ENCODE measurements around the gene CPPED1. TPM values are rescaled to one million over a fixed set of nuclear protein-coding genes. Genes with fewer than 3 reads are reported as not detected.

The CPPED1 gene
- total RNA-seq, 1 experiment from 2014 or later = 11.5 TPM

- no peak for DNase-seq (ENCODE audit: low read depth, low spot score)
- in situ Hi-C loops (cut with HindIII; ENCODE audit: low pct_unique_long_range_greater_than_20kb, low sequenced_read_pairs) = no loop called here
Measured at GRCh38 chr16:12679660-12680272, 123.9 kb downstream of the CPPED1 start.

- in situ Hi-C loops (cut with HindIII; ENCODE audit: low pct_unique_long_range_greater_than_20kb, low sequenced_read_pairs) = no loop called here
- no peak for DNase-seq (ENCODE audit: low read depth, low spot score)
Measured at GRCh38 chr16:12678983-12679382, 124.7 kb downstream of the CPPED1 start.

- in situ Hi-C loops (cut with HindIII; ENCODE audit: low pct_unique_long_range_greater_than_20kb, low sequenced_read_pairs) = no loop called here
- no peak for DNase-seq (ENCODE audit: low read depth, low spot score)
Measured at GRCh38 chr16:12677502-12677901, 126.2 kb downstream of the CPPED1 start.

- no peak for DNase-seq (ENCODE audit: low read depth, low spot score)
- in situ Hi-C loops (cut with HindIII; ENCODE audit: low pct_unique_long_range_greater_than_20kb, low sequenced_read_pairs) = no loop called here
Measured at GRCh38 chr16:12675852-12676251, 127.8 kb downstream of the CPPED1 start.

GRCh38 chr16:12675046-12675445, 128.6 kb downstream of the CPPED1 start:
- in situ Hi-C loops (cut with HindIII; ENCODE audit: low pct_unique_long_range_greater_than_20kb, low sequenced_read_pairs) = no loop called here
- DNase-seq (ENCODE audit: low read depth, low spot score) = no peak

GRCh38 chr16:12674524-12674923, 129.2 kb downstream of the CPPED1 start:
- in situ Hi-C loops (cut with HindIII; ENCODE audit: low pct_unique_long_range_greater_than_20kb, low sequenced_read_pairs) = no loop called here

GRCh38 chr16:12674071-12674470, 129.6 kb downstream of the CPPED1 start:
- no peak for DNase-seq (ENCODE audit: low read depth, low spot score)

More at GRCh38 chr16:12674524-12674923, 129.2 kb downstream of the CPPED1 start:
- DNase-seq (ENCODE audit: low read depth, low spot score) = no peak

GRCh38 chr16:12673466-12673865, 130.2 kb downstream of the CPPED1 start:
- in situ Hi-C loops (cut with HindIII; ENCODE audit: low pct_unique_long_range_greater_than_20kb, low sequenced_read_pairs) = no loop called here
- DNase-seq (ENCODE audit: low read depth, low spot score) = no peak

More at GRCh38 chr16:12674071-12674470, 129.6 kb downstream of the CPPED1 start:
- in situ Hi-C loops (cut with HindIII; ENCODE audit: low pct_unique_long_range_greater_than_20kb, low sequenced_read_pairs) = no loop called here

GRCh38 chr16:12672986-12673385, 130.7 kb downstream of the CPPED1 start:
- in situ Hi-C loops (cut with HindIII; ENCODE audit: low pct_unique_long_range_greater_than_20kb, low sequenced_read_pairs) = no loop called here
- no peak for DNase-seq (ENCODE audit: low read depth, low spot score)

- in situ Hi-C loops (cut with HindIII; ENCODE audit: low pct_unique_long_range_greater_than_20kb, low sequenced_read_pairs) = no loop called here
- DNase-seq (ENCODE audit: low read depth, low spot score) = no peak
Measured at GRCh38 chr16:12669908-12670307, 133.8 kb downstream of the CPPED1 start.

- no peak for DNase-seq (ENCODE audit: low read depth, low spot score)
- in situ Hi-C loops (cut with HindIII; ENCODE audit: low pct_unique_long_range_greater_than_20kb, low sequenced_read_pairs) = no loop called here
Measured at GRCh38 chr16:12667909-12668308, 135.8 kb downstream of the CPPED1 start.

GRCh38 chr16:12664164-12664733, 139.4 kb downstream of the CPPED1 start:
- no peak for DNase-seq (ENCODE audit: low read depth, low spot score)
- in situ Hi-C loops (cut with HindIII; ENCODE audit: low pct_unique_long_range_greater_than_20kb, low sequenced_read_pairs) = no loop called here

- in situ Hi-C loops (cut with HindIII; ENCODE audit: low pct_unique_long_range_greater_than_20kb, low sequenced_read_pairs) = no loop called here
- no peak for DNase-seq (ENCODE audit: low read depth, low spot score)
Measured at GRCh38 chr16:12661656-12662172, 142.0 kb downstream of the CPPED1 start.

- in situ Hi-C loops (cut with HindIII; ENCODE audit: low pct_unique_long_range_greater_than_20kb, low sequenced_read_pairs) = no loop called here
- no peak for DNase-seq (ENCODE audit: low read depth, low spot score)
Measured at GRCh38 chr16:12659871-12660270, 143.8 kb downstream of the CPPED1 start.

- in situ Hi-C loops (cut with HindIII; ENCODE audit: low pct_unique_long_range_greater_than_20kb, low sequenced_read_pairs) = no loop called here
- no peak for DNase-seq (ENCODE audit: low read depth, low spot score)
Measured at GRCh38 chr16:12658506-12658905, 145.2 kb downstream of the CPPED1 start.

- no peak for DNase-seq (ENCODE audit: low read depth, low spot score)
- in situ Hi-C loops (cut with HindIII; ENCODE audit: low pct_unique_long_range_greater_than_20kb, low sequenced_read_pairs) = no loop called here
Measured at GRCh38 chr16:12655537-12655936, 148.2 kb downstream of the CPPED1 start.

GRCh38 chr16:12653820-12654392, 149.8 kb downstream of the CPPED1 start:
- DNase-seq (ENCODE audit: low read depth, low spot score) = no peak
- in situ Hi-C loops (cut with HindIII; ENCODE audit: low pct_unique_long_range_greater_than_20kb, low sequenced_read_pairs) = no loop called here

GRCh38 chr16:12652924-12653323, 150.8 kb downstream of the CPPED1 start:
- in situ Hi-C loops (cut with HindIII; ENCODE audit: low pct_unique_long_range_greater_than_20kb, low sequenced_read_pairs) = no loop called here
- no peak for DNase-seq (ENCODE audit: low read depth, low spot score)

Measured in SK-MEL-5 (cell line).